Measurements from ENCODE around the gene MBD3.

GRCh38 chr19:1601613-1602064 lies 9.0 kb upstream of the MBD3 start:
- peak; percentile 22; the same call in 1 of the 2 replicates for TF ChIP-seq CTCF (IDR thresholded peaks at IDR 0.05)
- no peak for TF ChIP-seq ZFX (IDR thresholded peaks at IDR 0.05; ENCODE audit: borderline replicate concordance)
